ENCODE results near the gene HDGFL3.

GRCh38 chr15:83249030-83249343 is 41.4 kb upstream of the HDGFL3 start:
- TF ChIP-seq CEBPB (IDR thresholded peaks at IDR 0.05), result no peak
- no peak for TF ChIP-seq JUNB (IDR thresholded peaks at IDR 0.05)
- TF ChIP-seq CTCF (IDR thresholded peaks at IDR 0.05), result no peak
- no peak for TF ChIP-seq POLR2A (IDR thresholded peaks at IDR 0.05; ENCODE audit: low read length)
- no peak for TF ChIP-seq TP53 (CRISPR knock-in tag; IDR thresholded peaks at IDR 0.05)
- no peak for TF ChIP-seq REST (IDR thresholded peaks at IDR 0.05)
- no peak for TF ChIP-seq CHD4 (IDR thresholded peaks at IDR 0.05; ENCODE audit: borderline replicate concordance)
- no peak for TF ChIP-seq FOSL2 (IDR thresholded peaks at IDR 0.05)
- TF ChIP-seq FOSL2 (CRISPR knock-in tag; IDR thresholded peaks at IDR 0.05), result no peak
- TF ChIP-seq SMC3 (IDR thresholded peaks at IDR 0.05), result no peak
